ENCODE data around the gene ABCA4. TPM values are rescaled to one million over a fixed set of nuclear protein-coding genes. Genes with fewer than 3 reads are reported as not detected.

Gene ABCA4
- total RNA-seq, 1 experiment from 2014 or later = 1.5 TPM

GRCh38 chr1:94017155-94017829, 103.7 kb downstream of the ABCA4 start:
- DNase-seq (ENCODE audit: low read depth, low spot score) = no peak
- CTCF ChIA-PET = no interaction called here
- no TSS peak for BruUV-seq (replicated peaks)

GRCh38 chr1:94015489-94015817, 105.5 kb downstream of the ABCA4 start:
- no peaks in the 10 kb centered on the region for H3K9me3 ChIP-seq (ENCODE audit: control insufficient read depth, insufficient read depth, low read depth, low read length)
- H3K4me1 ChIP-seq (ENCODE audit: control insufficient read depth, insufficient read depth, low read length) = no peaks in the 10 kb centered on the region
- H3K4me3 ChIP-seq (ENCODE audit: low read depth in 2 of 2, low read length in 2 of 2) = no peak overlapping the region
- intact Hi-C loops (cut with micrococcal nuclease; ENCODE audit: unreplicated experiment) = no loop called here
- ATAC-seq (no peak), DNase-seq (ENCODE audit: low read depth, low spot score) (no peak)
- POLR2A ChIA-PET = no interaction called here
- in situ Hi-C loops (cut with HindIII; ENCODE audit: low pct_unique_long_range_greater_than_20kb, low sequenced_read_pairs) = no loop called here
- TF ChIP-seq POLR2AphosphoS5 (IDR thresholded peaks at IDR 0.05; ENCODE audit: low read depth, low read length) = no peak
- no peak for TF ChIP-seq CTCF (IDR thresholded peaks at IDR 0.05)
- no peak for TF ChIP-seq REST (IDR thresholded peaks at IDR 0.05; ENCODE audit: insufficient read depth in 1 of 2, low read depth in 2 of 2, low read length in 1 of 2)
- no peak for TF ChIP-seq SIN3A (IDR thresholded peaks at IDR 0.05; ENCODE audit: borderline replicate concordance, insufficient read depth, low read depth, low read length)
- TF ChIP-seq TCF7L2 (IDR thresholded peaks at IDR 0.05; ENCODE audit: low read depth, low read length) = no peak
- no peaks in the 10 kb centered on the region for H3K27me3 ChIP-seq (ENCODE audit: control insufficient read depth, insufficient read depth, low read length)
- no TSS peak for BruUV-seq (replicated peaks)
- CTCF ChIA-PET = interaction anchor here (1.3 kb wide), 1 partner anchor 10 kb away, joined by 4 read pairs; no protein-coding TSS in a partner anchor
- no peak overlapping the region for H3K27ac ChIP-seq (ENCODE audit: low read length)
- H3K36me3 ChIP-seq (ENCODE audit: control insufficient read depth, insufficient read depth, low read length) = no peaks in the 10 kb centered on the region

More at GRCh38 chr1:94017155-94017829, 103.7 kb downstream of the ABCA4 start:
- no peaks in the 10 kb centered on the region for H3K27me3 ChIP-seq (ENCODE audit: control insufficient read depth, insufficient read depth, low read length)
- ATAC-seq = no peak
- in situ Hi-C loops (cut with HindIII; ENCODE audit: low pct_unique_long_range_greater_than_20kb, low sequenced_read_pairs) = no loop called here
- H3K9me3 ChIP-seq (ENCODE audit: control insufficient read depth, insufficient read depth, low read depth, low read length) = no peaks in the 10 kb centered on the region
- H3K4me3 ChIP-seq (ENCODE audit: low read depth in 2 of 2, low read length in 2 of 2) = no peak overlapping the region
- intact Hi-C loops (cut with micrococcal nuclease; ENCODE audit: unreplicated experiment) = no loop called here
- no peak overlapping the region for H3K27ac ChIP-seq (ENCODE audit: low read length)
- no peak for TF ChIP-seq SIN3A (IDR thresholded peaks at IDR 0.05; ENCODE audit: borderline replicate concordance, insufficient read depth, low read depth, low read length)
- H3K36me3 ChIP-seq (ENCODE audit: control insufficient read depth, insufficient read depth, low read length) = no peaks in the 10 kb centered on the region
- peaks cover 8% of the 10 kb centered on the region for H3K4me1 ChIP-seq (ENCODE audit: control insufficient read depth, insufficient read depth, low read length)
- POLR2A ChIA-PET = no interaction called here

Data from Panc1 (cell line).